Measurements from ENCODE around the gene EIF2A. TPM values are rescaled to one million over a fixed set of nuclear protein-coding genes. Genes with fewer than 3 reads are reported as not detected.

EIF2A gene
- total RNA-seq, 1 donor = 238 TPM

- no peaks in the 10 kb centered on the region for H3K4me1 ChIP-seq (ENCODE audit: insufficient read depth, low read length)
- H3K9me3 ChIP-seq (ENCODE audit: low read depth, low read length) = no peaks in the 10 kb centered on the region
- H3K4me3 ChIP-seq (ENCODE audit: insufficient read depth, low read length) = no peak overlapping the region
- H3K36me3 ChIP-seq (ENCODE audit: insufficient read depth, low read length) = no peaks in the 10 kb centered on the region
- H3K79me2 ChIP-seq (ENCODE audit: insufficient read depth, low read length) = no peaks in the 10 kb centered on the region
- no peak for DNase-seq (ENCODE audit: insufficient read length, low spot score, missing footprints)
- H4K20me1 ChIP-seq (ENCODE audit: insufficient read depth, low read length) = no peaks in the 10 kb centered on the region
- H3K27ac ChIP-seq (ENCODE audit: low read depth, low read length) = no peak overlapping the region
- TF ChIP-seq, protein P1, sequence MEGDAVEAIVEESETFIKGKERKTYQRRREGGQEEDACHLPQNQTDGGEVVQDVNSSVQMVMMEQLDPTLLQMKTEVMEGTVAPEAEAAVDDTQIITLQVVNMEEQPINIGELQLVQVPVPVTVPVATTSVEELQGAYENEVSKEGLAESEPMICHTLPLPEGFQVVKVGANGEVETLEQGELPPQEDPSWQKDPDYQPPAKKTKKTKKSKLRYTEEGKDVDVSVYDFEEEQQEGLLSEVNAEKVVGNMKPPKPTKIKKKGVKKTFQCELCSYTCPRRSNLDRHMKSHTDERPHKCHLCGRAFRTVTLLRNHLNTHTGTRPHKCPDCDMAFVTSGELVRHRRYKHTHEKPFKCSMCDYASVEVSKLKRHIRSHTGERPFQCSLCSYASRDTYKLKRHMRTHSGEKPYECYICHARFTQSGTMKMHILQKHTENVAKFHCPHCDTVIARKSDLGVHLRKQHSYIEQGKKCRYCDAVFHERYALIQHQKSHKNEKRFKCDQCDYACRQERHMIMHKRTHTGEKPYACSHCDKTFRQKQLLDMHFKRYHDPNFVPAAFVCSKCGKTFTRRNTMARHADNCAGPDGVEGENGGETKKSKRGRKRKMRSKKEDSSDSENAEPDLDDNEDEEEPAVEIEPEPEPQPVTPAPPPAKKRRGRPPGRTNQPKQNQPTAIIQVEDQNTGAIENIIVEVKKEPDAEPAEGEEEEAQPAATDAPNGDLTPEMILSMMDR (IDR thresholded peaks at IDR 0.05; ENCODE audit: extremely low read depth, low read depth, low read length) = no peak
- no peak overlapping the region for H3K4me2 ChIP-seq (ENCODE audit: insufficient read depth, low read length)
- H3K27me3 ChIP-seq (ENCODE audit: insufficient read depth, low read length) = no peaks in the 10 kb centered on the region
- no peak overlapping the region for H2AFZ ChIP-seq (ENCODE audit: low read length)
Measured at GRCh38 chr3:150504483-150504882, 42.1 kb upstream of the EIF2A start.

- no peak for DNase-seq (ENCODE audit: insufficient read length, low spot score, missing footprints)
- no peaks in the 10 kb centered on the region for H3K4me1 ChIP-seq (ENCODE audit: insufficient read depth, low read length)
- H3K27me3 ChIP-seq (ENCODE audit: insufficient read depth, low read length) = no peaks in the 10 kb centered on the region
- H3K79me2 ChIP-seq (ENCODE audit: insufficient read depth, low read length) = no peaks in the 10 kb centered on the region
- no peak overlapping the region for H3K4me2 ChIP-seq (ENCODE audit: insufficient read depth, low read length)
- no peaks in the 10 kb centered on the region for H3K36me3 ChIP-seq (ENCODE audit: insufficient read depth, low read length)
- H3K4me3 ChIP-seq (ENCODE audit: insufficient read depth, low read length) = no peak overlapping the region
- no peak overlapping the region for H3K27ac ChIP-seq (ENCODE audit: low read depth, low read length)
- no peaks in the 10 kb centered on the region for H3K9me3 ChIP-seq (ENCODE audit: low read depth, low read length)
- no peak overlapping the region for H2AFZ ChIP-seq (ENCODE audit: low read length)
- H4K20me1 ChIP-seq (ENCODE audit: insufficient read depth, low read length) = no peaks in the 10 kb centered on the region
- TF ChIP-seq, protein P1 (IDR thresholded peaks at IDR 0.05; ENCODE audit: extremely low read depth, low read depth, low read length) = no peak
Measured at GRCh38 chr3:150508401-150508800, 38.2 kb upstream of the EIF2A start.

DNA sequence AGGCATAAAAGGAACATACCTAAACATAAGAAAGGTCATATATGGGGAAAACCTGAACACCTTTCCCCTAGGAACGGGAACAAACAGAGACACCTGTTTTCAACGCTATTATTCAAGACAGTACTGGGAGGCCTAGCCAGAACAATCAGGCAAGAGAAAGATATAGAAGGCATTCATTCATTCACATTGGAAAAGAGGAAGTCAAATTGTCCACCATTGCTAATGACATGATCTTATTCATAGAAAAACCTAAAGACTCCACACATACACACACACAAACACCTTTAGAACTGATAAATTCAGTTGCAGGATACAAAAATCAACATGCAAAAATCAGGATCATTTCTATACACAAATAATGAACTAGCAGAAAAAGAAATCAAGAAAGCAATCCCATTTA is 36.8 kb upstream of the EIF2A start:
- Histone ChIP-seq H3K4me3 (ENCODE audit: insufficient read depth, low read length) (no peak overlapping the region), H3K9me3 (ENCODE audit: low read depth, low read length) (no peaks in the 10 kb centered on the region), H2AFZ (ENCODE audit: low read length) (no peak overlapping the region), H3K27me3 (ENCODE audit: insufficient read depth, low read length) (no peaks in the 10 kb centered on the region), H3K79me2 (ENCODE audit: insufficient read depth, low read length) (no peaks in the 10 kb centered on the region), H3K36me3 (ENCODE audit: insufficient read depth, low read length) (no peaks in the 10 kb centered on the region), H3K4me1 (ENCODE audit: insufficient read depth, low read length) (no peaks in the 10 kb centered on the region), H4K20me1 (ENCODE audit: insufficient read depth, low read length) (no peaks in the 10 kb centered on the region), H3K4me2 (ENCODE audit: insufficient read depth, low read length) (no peak overlapping the region), H3K27ac (ENCODE audit: low read depth, low read length) (no peak overlapping the region)
- no peak for DNase-seq (ENCODE audit: insufficient read length, low spot score, missing footprints)
- TF ChIP-seq, protein P1 (IDR thresholded peaks at IDR 0.05; ENCODE audit: extremely low read depth, low read depth, low read length) = no peak

DNA sequence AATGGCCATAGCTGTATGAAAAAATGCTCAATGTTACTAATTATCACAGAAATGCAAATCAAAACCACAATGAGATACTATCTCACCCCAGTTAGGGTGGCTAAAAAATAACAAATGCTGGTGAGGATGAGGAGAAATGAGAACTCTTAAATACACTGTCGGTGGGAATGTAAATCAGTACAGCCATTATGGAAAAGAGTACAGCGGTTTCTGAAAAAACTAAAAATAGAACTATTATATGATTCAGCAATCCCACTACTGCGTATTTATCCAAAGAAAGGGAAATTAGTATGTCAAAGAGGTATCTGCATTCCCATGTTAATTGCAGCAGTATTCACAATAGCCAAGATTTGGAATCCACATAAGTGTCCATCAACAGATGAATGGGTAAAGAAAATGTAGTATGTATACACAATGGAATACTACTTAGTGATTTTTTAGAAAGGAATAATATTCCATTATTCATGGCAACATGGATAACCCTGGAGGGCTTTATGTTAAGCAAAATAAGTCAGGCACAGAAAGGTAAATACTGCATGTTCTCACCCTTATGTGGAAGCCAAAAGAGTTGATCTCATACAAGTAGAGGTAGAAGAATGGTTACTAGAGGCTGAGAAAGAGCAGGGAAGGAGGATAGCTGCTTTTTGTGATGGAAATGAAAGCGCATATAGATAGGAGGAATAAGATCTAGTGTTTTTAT is 35.3 kb upstream of the EIF2A start:
- TF ChIP-seq, protein P1 (IDR thresholded peaks at IDR 0.05; ENCODE audit: extremely low read depth, low read depth, low read length) = no peak
- H3K27me3 ChIP-seq (ENCODE audit: insufficient read depth, low read length) = no peaks in the 10 kb centered on the region
- no peak overlapping the region for H3K4me2 ChIP-seq (ENCODE audit: insufficient read depth, low read length)
- H3K4me1 ChIP-seq (ENCODE audit: insufficient read depth, low read length) = no peaks in the 10 kb centered on the region
- no peak for DNase-seq (ENCODE audit: insufficient read length, low spot score, missing footprints)
- no peaks in the 10 kb centered on the region for H3K9me3 ChIP-seq (ENCODE audit: low read depth, low read length)
- no peak overlapping the region for H2AFZ ChIP-seq (ENCODE audit: low read length)
- H3K27ac ChIP-seq (ENCODE audit: low read depth, low read length) = no peak overlapping the region
- H3K79me2 ChIP-seq (ENCODE audit: insufficient read depth, low read length) = no peaks in the 10 kb centered on the region
- no peaks in the 10 kb centered on the region for H4K20me1 ChIP-seq (ENCODE audit: insufficient read depth, low read length)
- H3K4me3 ChIP-seq (ENCODE audit: insufficient read depth, low read length) = no peak overlapping the region
- H3K36me3 ChIP-seq (ENCODE audit: insufficient read depth, low read length) = no peaks in the 10 kb centered on the region
